ENCODE results near the gene ANK2.

DNA sequence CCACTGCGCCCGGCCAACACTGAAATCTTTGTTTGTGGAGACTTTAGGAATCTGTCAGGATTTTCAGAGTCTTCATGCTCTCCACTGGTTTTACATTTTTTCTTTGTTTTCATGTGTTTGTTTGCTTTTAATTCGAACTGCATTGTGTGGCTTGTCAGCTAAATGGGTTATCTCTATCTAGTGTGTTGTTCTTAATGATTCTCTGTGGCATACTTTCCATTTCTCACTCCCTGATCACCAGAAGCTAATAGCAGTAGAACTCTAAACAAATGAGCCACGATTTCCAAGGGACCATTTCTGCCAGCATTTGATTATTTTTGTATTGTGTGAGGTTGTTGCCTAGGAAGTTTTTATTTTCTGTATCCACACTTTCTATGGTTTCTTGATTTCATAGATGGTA, 359.7 kb downstream of the ANK2 start:
- TF ChIP-seq CTCF (conservative IDR thresholded peaks at IDR 0.05; ENCODE audit: low read length), result no peak
- TF ChIP-seq EZH2phosphoT487 (IDR thresholded peaks at IDR 0.05; ENCODE audit: borderline replicate concordance, low read depth, low read length), result no peak
